GM23338 (cell line): ENCODE results near the gene COL18A1. TPM values are rescaled to one million over a fixed set of nuclear protein-coding genes. Genes with fewer than 3 reads are reported as not detected.

Source experiments
- ATAC-seq: fragments of 200-7000 bp; cut with Tn5 transposase; 3 replicates; pipeline ENCODE4 v1.9.1; 2020
- DNase-seq: peaks from one replicate; pipeline ENCODE4 v3.0.0-alpha.2; 2015; ENCODE audit warnings: low spot score
- H2AFZ ChIP-seq: fragments of 200-600 bp; sonication (generic); 2 replicates; pipeline ENCODE4 v1.8.0; 2016; ENCODE audit warnings: antibody characterized with exemption, mild to moderate bottlenecking, moderate library complexity
- H3F3A ChIP-seq: fragments of 200-600 bp; sonication (generic); replicated peaks from 2 replicates; pipeline ENCODE4 v1.8.0; 2017; ENCODE audit warnings: antibody characterized with exemption, mixed run types, low read depth
- H3K27ac ChIP-seq: fragments of 200-600 bp; sonication (generic); 2 replicates; pipeline ENCODE4 v1.6.1; 2016; ENCODE audit warnings: low read depth
- H3K27me3 ChIP-seq: fragments of 200-600 bp; sonication (generic); 2 replicates; pipeline ENCODE4 v1.8.0; 2016; ENCODE audit warnings: mild to moderate bottlenecking, mixed run types, moderate library complexity; ENCODE audit not compliant: insufficient read depth
- H3K36me3 ChIP-seq: fragments of 200-600 bp; sonication (generic); 2 replicates; pipeline ENCODE4 v1.8.0; 2016; ENCODE audit warnings: mild to moderate bottlenecking; ENCODE audit not compliant: insufficient read depth
- H3K4me1 ChIP-seq: fragments of 200-600 bp; sonication (generic); 2 replicates; pipeline ENCODE4 v1.8.0; 2016; ENCODE audit warnings: mild to moderate bottlenecking, moderate library complexity; ENCODE audit not compliant: insufficient read depth
- H3K4me2 ChIP-seq: fragments of 200-600 bp; sonication (generic); 2 replicates; pipeline ENCODE4 v1.7.1; 2017; ENCODE audit warnings: mixed run types
- H3K4me3 ChIP-seq: fragments of 200-600 bp; sonication (generic); 2 replicates; pipeline ENCODE4 v1.6.1; 2016; ENCODE audit warnings: mixed run types
- H3K79me2 ChIP-seq: fragments of 200-600 bp; sonication (generic); replicated peaks from 2 replicates; pipeline ENCODE4 v1.8.0; 2017; ENCODE audit warnings: mild to moderate bottlenecking; ENCODE audit not compliant: insufficient read depth
- H3K9me2 ChIP-seq: fragments of 200-600 bp; sonication (generic); 2 replicates; pipeline ENCODE4 v1.8.0; 2017; ENCODE audit not compliant: insufficient read depth
- H4K20me1 ChIP-seq: fragments of 200-600 bp; sonication (generic); replicated peaks from 2 replicates; pipeline ENCODE4 v1.8.0; 2017; ENCODE audit warnings: mild to moderate bottlenecking; ENCODE audit not compliant: insufficient read depth
- H3K27ac Mint-ChIP-seq: 2 replicates; pipeline ENCODE4 v1.8.0; 2020; ENCODE audit warnings: inconsistent platforms, mild to moderate bottlenecking, moderate library complexity, mixed read lengths
- H3K27me3 Mint-ChIP-seq: 3 replicates; pipeline ENCODE4 v1.8.0; 2022; ENCODE audit warnings: low read depth, mild to moderate bottlenecking, moderate library complexity, mixed read lengths, inconsistent platforms; ENCODE audit not compliant: insufficient read depth, poor library complexity
- H3K36me3 Mint-ChIP-seq: 3 replicates; pipeline ENCODE4 v1.8.0; 2021; ENCODE audit warnings: low read depth, mild to moderate bottlenecking, inconsistent platforms, moderate library complexity, mixed read lengths
- H3K4me1 Mint-ChIP-seq: 3 replicates; pipeline ENCODE4 v1.8.0; 2020; ENCODE audit warnings: mild to moderate bottlenecking, inconsistent platforms, mixed read lengths
- H3K4me3 Mint-ChIP-seq: 3 replicates; pipeline ENCODE4 v1.8.0; 2021; ENCODE audit warnings: moderate library complexity, mild to moderate bottlenecking, inconsistent platforms, mixed read lengths
- H3K9me3 Mint-ChIP-seq: 3 replicates; pipeline ENCODE4 v1.8.0; 2020; ENCODE audit warnings: moderate library complexity, mild to moderate bottlenecking, inconsistent platforms, mixed read lengths
- CREB1 ChIP-seq: fragments of 250-450 bp; sonication (Bioruptor Pico); IDR thresholded peaks from 2 replicates; pipeline ENCODE4 v1.5.0; 2020; ENCODE audit warnings: low read depth, mild to moderate bottlenecking, moderate library complexity
- CTCF ChIP-seq, 2 experiments: fragments of 200-600 bp in 1 of 2; sonication (generic) in 1 of 2; conservative IDR thresholded peaks; 2 replicates each; pipeline versions ENCODE4 v1.5.1 to v1.6.1; 2016 to 2017; ENCODE audit warnings: antibody characterized with exemption in 2 of 2, low read depth in 2 of 2, mild to moderate bottlenecking in 2 of 2, moderate library complexity in 1 of 2
- ETS1 ChIP-seq: IDR thresholded peaks from 2 replicates; pipeline ENCODE4 v1.6.1; 2016; ENCODE audit warnings: antibody characterized with exemption
- EZH2 ChIP-seq: fragments of 200-600 bp; sonication (generic); IDR thresholded peaks from one replicate; pipeline ENCODE4 v1.8.0; 2017; ENCODE audit warnings: antibody characterized with exemption, mild to moderate bottlenecking, low read depth; ENCODE audit not compliant: unreplicated experiment
- EZH2phosphoT487 ChIP-seq: fragments of 200-600 bp; sonication (generic); IDR thresholded peaks from one replicate; pipeline ENCODE4 v1.8.1; 2018; ENCODE audit warnings: antibody characterized with exemption; ENCODE audit not compliant: unreplicated experiment
- JUNB ChIP-seq: IDR thresholded peaks from one replicate; pipeline ENCODE4 v1.6.1; 2016; ENCODE audit warnings: antibody characterized with exemption; ENCODE audit not compliant: unreplicated experiment
- NANOG ChIP-seq: IDR thresholded peaks from 2 replicates; pipeline ENCODE4 v1.6.1; 2016; ENCODE audit warnings: antibody characterized with exemption, borderline replicate concordance
- POLR2AphosphoS5 ChIP-seq: IDR thresholded peaks from 2 replicates; pipeline ENCODE4 v1.6.1; 2016; ENCODE audit warnings: antibody characterized with exemption, low read depth
- REST ChIP-seq: IDR thresholded peaks from one replicate; pipeline ENCODE4 v1.6.1; 2018; ENCODE audit warnings: antibody characterized with exemption; ENCODE audit not compliant: unreplicated experiment
- STAT1 ChIP-seq: IDR thresholded peaks from one replicate; pipeline ENCODE4 v1.6.1; 2016; ENCODE audit warnings: antibody characterized with exemption; ENCODE audit not compliant: unreplicated experiment
- ZNF114 ChIP-seq: fragments of 250-450 bp; sonication (Bioruptor Pico); IDR thresholded peaks from 2 replicates; pipeline ENCODE4 v1.5.0; 2020; ENCODE audit warnings: mild to moderate bottlenecking, moderate library complexity
- ZNF331 ChIP-seq: fragments of 250-450 bp; sonication (Bioruptor Pico); IDR thresholded peaks from 2 replicates; pipeline ENCODE4 v1.5.0; 2020; ENCODE audit warnings: low read depth, mild to moderate bottlenecking, moderate library complexity
- ZNF462 ChIP-seq: fragments of 250-450 bp; sonication (Bioruptor Pico); IDR thresholded peaks from 2 replicates; pipeline ENCODE4 v1.5.0; 2020; ENCODE audit warnings: mild to moderate bottlenecking, moderate library complexity
- polyA plus RNA-seq: library from polyadenylated mRNA; unstranded; fragments of >200 nt; fragmentation: Nextera tagmentation; extraction: Ambion mirVana; gene quantifications from 2 replicates; pipeline ENCODE4 v1.2.1, GENCODE V29; 2016
- total RNA-seq: library from RNA; depleted of rRNA; stranded (reverse); fragments of >200 nt; shearing (Covaris generic); gene quantifications from 2 replicates; pipeline ENCODE4 v1.2.3, GENCODE V29; 2014

Gene COL18A1
- total and polyA plus RNA-seq, 2 experiments from 2014 or later, result 38.4 to 430 TPM

GRCh38 chr21:45545236-45545570, 140.2 kb downstream of the COL18A1 start:
- no peak overlapping the region for H3K27ac Mint-ChIP-seq
- H3K27ac ChIP-seq, result no peak overlapping the region
- H3K4me2 ChIP-seq, result no peak overlapping the region
- H3K4me1 Mint-ChIP-seq, result peaks cover 8% of the 10 kb centered on the region
- H3K79me2 ChIP-seq, result peaks cover 13% of the 10 kb centered on the region
- TF ChIP-seq POLR2AphosphoS5, result no peak
- no peak for TF ChIP-seq NANOG
- no peak for TF ChIP-seq CREB1 (CRISPR knock-in tag)
- no peak for TF ChIP-seq STAT1
- no peak for TF ChIP-seq ZNF331 (CRISPR knock-in tag)
- no peak for TF ChIP-seq ETS1
- no peak for TF ChIP-seq CTCF (conservative IDR thresholded peaks at IDR 0.05; ENCODE audit: low read depth in 2 of 2)
- no peak for TF ChIP-seq ZNF462 (CRISPR knock-in tag)
- no peak for TF ChIP-seq EZH2
- no peak for TF ChIP-seq EZH2phosphoT487
- no peak for TF ChIP-seq JUNB
- TF ChIP-seq ZNF114 (CRISPR knock-in tag), result no peak
- TF ChIP-seq REST, result no peak
- peaks cover 6% of the 10 kb centered on the region; the same call in 1 of the 2 replicates for H3K9me2 ChIP-seq
- no peaks in the 10 kb centered on the region for H3K36me3 ChIP-seq
- H3K27me3 Mint-ChIP-seq, result peaks cover 11% of the 10 kb centered on the region
- no peaks in the 10 kb centered on the region for H3K27me3 ChIP-seq
- DNase-seq (no peak), ATAC-seq (no peak)
- no peak overlapping the region for H3K4me3 ChIP-seq
- H3K9me3 Mint-ChIP-seq, result peaks cover 15% of the 10 kb centered on the region
- H3K4me3 Mint-ChIP-seq, result no peak overlapping the region
- H4K20me1 ChIP-seq, result 0 out of 2 replicates have a peak, but pooled peaks cover 4% of the 10 kb centered on the region
- H3K36me3 Mint-ChIP-seq, result no peaks in the 10 kb centered on the region
- H3K4me1 ChIP-seq, result no peaks in the 10 kb centered on the region; the same call in 1 of the 2 replicates
- no peaks in the 10 kb centered on the region for H3F3A ChIP-seq
- no peak overlapping the region for H2AFZ ChIP-seq
